H1 (cell line): ENCODE measurements around the gene NPM1. TPM values are rescaled to one million over a fixed set of nuclear protein-coding genes. Genes with fewer than 3 reads are reported as not detected.

Source experiments
- CTCF ChIA-PET: fragments of 300-600 bp; sonication (Branson Sonifier 250); formaldehyde crosslinking; loops from one replicate; lab custom pipeline; 2021; ENCODE audit not compliant: partially characterized antibody; lab: Charles Lee
- POLR2A ChIA-PET: fragments of 300-600 bp; sonication (Branson Sonifier 250); formaldehyde crosslinking; loops from one replicate; lab custom pipeline; 2021; ENCODE audit warnings: inconsistent platforms; ENCODE audit not compliant: partially characterized antibody; lab: Charles Lee
- DNase-seq, 2 experiments: peaks; one replicate each; pipeline versions ENCODE4 v3.0.0 to v3.0.0-alpha.2; 2010 to 2022; ENCODE audit warnings: low spot score in 2 of 2, low read depth in 1 of 2, mixed read lengths in 1 of 2
- FAIRE-seq: peaks from 2 replicates; lab custom pipeline; 2011; peaks lifted over from hg19 to GRCh38; lab: Jason Lieb, UNC
- H2AFZ ChIP-seq: 2 replicates; pipeline ENCODE4 v1.8.1; 2012; ENCODE audit warnings: low read length, inconsistent platforms
- H2AK5ac ChIP-seq: 2 replicates; pipeline ENCODE4 v1.6.1; 2013; ENCODE audit warnings: low read depth, low read length
- H2BK120ac ChIP-seq: replicated peaks from 2 replicates; pipeline ENCODE3; 2013; ENCODE audit warnings: low read depth, low read length, inconsistent platforms
- H2BK12ac ChIP-seq: 2 replicates; pipeline ENCODE4 v1.6.1; 2013; ENCODE audit warnings: low read depth, low read length
- H2BK15ac ChIP-seq: 2 replicates; pipeline ENCODE4 v1.6.1; 2013; ENCODE audit warnings: low read length
- H2BK20ac ChIP-seq: 2 replicates; pipeline ENCODE4 v1.6.1; 2013; ENCODE audit warnings: low read length
- H2BK5ac ChIP-seq: 2 replicates; pipeline ENCODE4 v1.6.1; 2013; ENCODE audit warnings: low read depth, low read length
- H3K14ac ChIP-seq: 2 replicates; pipeline ENCODE4 v1.6.1; 2013; ENCODE audit warnings: inconsistent platforms; ENCODE audit not compliant: insufficient read length
- H3K18ac ChIP-seq: 2 replicates; pipeline ENCODE4 v1.6.1; 2013; ENCODE audit warnings: low read length; ENCODE audit errors: extremely low read depth
- H3K23ac ChIP-seq: 2 replicates; pipeline ENCODE4 v1.6.1; 2013; ENCODE audit warnings: inconsistent platforms; ENCODE audit not compliant: insufficient read length
- H3K23me2 ChIP-seq: 2 replicates; pipeline ENCODE4 v1.6.1; 2013; ENCODE audit warnings: low read depth, low read length
- H3K27ac ChIP-seq: 2 replicates; pipeline ENCODE4 v1.6.1; 2011; ENCODE audit warnings: low read depth, low read length, inconsistent platforms
- H3K27me3 ChIP-seq, 4 experiments: replicated peaks in 1 of 4; 1 replicate in 1 of 4; 2 replicates in 3 of 4; pipeline versions ENCODE4 v1.6.1 to v1.8.1; 2011 to 2013; ENCODE audit warnings: low read length in 3 of 4, mild to moderate bottlenecking in 3 of 4, inconsistent platforms in 2 of 4, mixed read lengths in 2 of 4, moderate library complexity in 1 of 4; ENCODE audit not compliant: control insufficient read depth in 3 of 4, insufficient read depth in 3 of 4; ENCODE audit errors: extremely low read depth in 1 of 4
- H3K36me3 ChIP-seq, 4 experiments: 2 replicates each; pipeline versions ENCODE4 v1.6.1 to v1.8.1; 2011 to 2013; ENCODE audit warnings: mild to moderate bottlenecking in 4 of 4, low read length in 3 of 4, moderate library complexity in 2 of 4, control low read depth in 1 of 4, inconsistent platforms in 1 of 4; ENCODE audit not compliant: insufficient read depth in 4 of 4, control insufficient read depth in 2 of 4
- H3K4ac ChIP-seq: replicated peaks from 2 replicates; pipeline ENCODE3; 2013; ENCODE audit warnings: low read length, low read depth, mixed read lengths, inconsistent platforms; ENCODE audit not compliant: insufficient read length
- H3K4me1 ChIP-seq, 4 experiments: replicated peaks in 1 of 4; 1 replicate in 1 of 4; 2 replicates in 3 of 4; pipeline versions ENCODE4 v1.6.1 to v1.8.1; 2011 to 2013; ENCODE audit warnings: low read length in 3 of 4, inconsistent platforms in 2 of 4, mixed read lengths in 1 of 4; ENCODE audit not compliant: insufficient read depth in 4 of 4, control insufficient read depth in 3 of 4
- H3K4me2 ChIP-seq, 2 experiments: 2 replicates each; pipeline versions ENCODE4 v1.6.1 to v1.8.1; 2011 to 2013; ENCODE audit warnings: low read depth in 2 of 2, low read length in 2 of 2, control low read depth in 1 of 2, inconsistent platforms in 1 of 2, mild to moderate bottlenecking in 1 of 2; ENCODE audit not compliant: insufficient read depth in 1 of 2
- H3K4me3 ChIP-seq, 4 experiments: fragments of 200-600, 300-600 bp in 1 of 4; sonication (generic), shearing (Covaris generic), sonication (Bioruptor Twin) in 1 of 4; 2 replicates each; pipeline versions ENCODE4 v1.5.1 to v1.8.1; 2011 to 2016; ENCODE audit warnings: low read length in 4 of 4, low read depth in 3 of 4, control low read depth in 2 of 4, inconsistent platforms in 2 of 4, mild to moderate bottlenecking in 2 of 4, mixed read lengths in 1 of 4, moderate library complexity in 1 of 4; ENCODE audit not compliant: insufficient read depth in 2 of 4; ENCODE audit errors: extremely low read depth in 1 of 4
- H3K56ac ChIP-seq: replicated peaks from 2 replicates; pipeline ENCODE3; 2013; ENCODE audit warnings: low read depth, mild to moderate bottlenecking, mixed read lengths, low read length, inconsistent platforms; ENCODE audit not compliant: insufficient read length
- H3K79me1 ChIP-seq: 2 replicates; pipeline ENCODE4 v1.6.1; 2013; ENCODE audit warnings: low read depth, low read length, control low read depth
- H3K79me2 ChIP-seq, 2 experiments: 2 replicates each; pipeline versions ENCODE4 v1.6.1 to v1.8.1; 2012 to 2013; ENCODE audit warnings: low read length in 2 of 2, mild to moderate bottlenecking in 2 of 2, inconsistent platforms in 1 of 2; ENCODE audit not compliant: insufficient read depth in 2 of 2, control insufficient read depth in 1 of 2
- H3K9ac ChIP-seq, 4 experiments: replicated peaks in 1 of 4; 1 replicate in 1 of 4; 2 replicates in 3 of 4; pipeline versions ENCODE4 v1.6.1 to v1.8.1; 2011 to 2013; ENCODE audit warnings: low read depth in 3 of 4, low read length in 3 of 4, control low read depth in 2 of 4, mild to moderate bottlenecking in 2 of 4, moderate library complexity in 2 of 4, inconsistent platforms in 1 of 4; ENCODE audit errors: extremely low read depth in 1 of 4
- H3K9me3 ChIP-seq, 2 experiments: 2 replicates each; pipeline versions ENCODE4 v1.6.1 to v1.8.1; 2012 to 2013; ENCODE audit warnings: mild to moderate bottlenecking in 2 of 2, moderate library complexity in 2 of 2, control low read depth in 1 of 2, inconsistent platforms in 1 of 2, low read depth in 1 of 2, low read length in 1 of 2, mixed read lengths in 1 of 2; ENCODE audit not compliant: insufficient read depth in 2 of 2
- H4K20me1 ChIP-seq, 2 experiments: replicated peaks in 1 of 2; 2 replicates each; pipeline versions ENCODE3 to v1.8.1; 2011 to 2013; ENCODE audit warnings: inconsistent platforms in 2 of 2, low read length in 2 of 2, mild to moderate bottlenecking in 1 of 2; ENCODE audit not compliant: insufficient read depth in 2 of 2, control insufficient read depth in 1 of 2
- H4K5ac ChIP-seq: 2 replicates; pipeline ENCODE4 v1.6.1; 2013; ENCODE audit warnings: low read length, low read depth, mixed read lengths, inconsistent platforms; ENCODE audit not compliant: insufficient read length
- H4K8ac ChIP-seq: 2 replicates; pipeline ENCODE4 v1.8.0; 2013; ENCODE audit warnings: mild to moderate bottlenecking, moderate library complexity, low read length, inconsistent platforms; ENCODE audit not compliant: insufficient read depth; ENCODE audit errors: extremely low read depth
- H4K91ac ChIP-seq: replicated peaks from 2 replicates; pipeline ENCODE3; 2013; ENCODE audit warnings: low read length, mixed read lengths, inconsistent platforms; ENCODE audit not compliant: insufficient read length
- CBX8 ChIP-seq: fragments of 300-800, 300-1000 bp; sonication (generic); IDR thresholded peaks from 2 replicates; pipeline ENCODE4 v1.7.1; 2016; ENCODE audit warnings: low read depth, low read length, borderline replicate concordance
- GTF2F1 ChIP-seq: IDR thresholded peaks from 2 replicates; pipeline ENCODE4 v1.6.1; 2012; ENCODE audit warnings: low read depth, low read length, improper control_type of control experiment, borderline replicate concordance
- POLR2AphosphoS5 ChIP-seq: IDR thresholded peaks from 2 replicates; pipeline ENCODE4 v1.6.1; 2011; ENCODE audit warnings: low read depth, low read length
- YY1 ChIP-seq: IDR thresholded peaks from 2 replicates; pipeline ENCODE4 v1.6.1; 2011; ENCODE audit warnings: low read depth, mild to moderate bottlenecking, low read length
- whole genome bisulfite sequencing, 2 experiments: shearing (Covaris generic) in 1 of 2; methylation state at CpG; one replicate each; pipeline versions ENCODE4 v1.1.6 to v1.1.7; 2013 to 2015; ENCODE audit warnings: low lambda C conversion rate in 2 of 2, mixed read lengths in 2 of 2, inconsistent platforms in 1 of 2, low coverage in 1 of 2, missing lambda C conversion rate in 1 of 2; ENCODE audit not compliant: insufficient replicate concordance in 2 of 2, insufficient coverage in 1 of 2, insufficient read length in 1 of 2; ENCODE audit errors: extremely low coverage in 1 of 2, missing lambda C conversion rate in 1 of 2; 5-methylcytosine and 5-hydroxymethylcytosine counted together
- polyA plus RNA-seq, 7 experiments: library from polyadenylated mRNA; depleted of rRNA in 3 of 7; stranded (reverse) in 5 of 7; unstranded in 2 of 7; fragments of >200 nt in 5 of 7; fragments of 200-250 nt in 2 of 7; gene quantifications; 1 replicate in 5 of 7; 2 replicates in 1 of 7; 4 replicates in 1 of 7; pipeline versions ENCODE4 v1.2.1 to v1.2.3, GENCODE V29; 2011 to 2013; ENCODE audit warnings: missing spikeins in 2 of 7, mixed read lengths in 2 of 7
- total RNA-seq: library from RNA; stranded (reverse); fragmentation: NEBNext Ultra II Directional; extraction: Animal tissue kit (Norgen Biotek cat#: 25700); gene quantifications from 2 replicates; pipeline ENCODE4 v1.2.1, GENCODE V29; 2021

NPM1 gene
- total and polyA plus RNA-seq, 2 of the 8 experiments (the other 6 are each of a cell fraction or from before 2014, with no cell fraction given): 2,182 to 4,042 TPM

GRCh38 chr5:171388816-171389168, 1.1 kb downstream of the NPM1 start:
- Histone ChIP-seq H3K4me2 (peak overlapping the region; percentile 75 to 76), H2AFZ (no peak overlapping the region), H2AK5ac (peak overlapping the region; percentile 89; the same call in 1 of the 2 replicates), H3K23ac (no peak overlapping the region), H3K79me2 (peaks cover 60 to 69% of the 10 kb centered on the region in 2 experiments), H2BK15ac (no peak overlapping the region), H2BK120ac (no peak overlapping the region), H3K27me3 (no peaks in the 10 kb centered on the region), H3K18ac (peak overlapping the region; percentile 78; the same call in 1 of the 2 replicates), H4K20me1 (peaks cover 38 to 44% of the 10 kb centered on the region in 2 experiments), H2BK20ac (no peak overlapping the region), H4K91ac (peak overlapping the region; percentile 47), H2BK12ac (no peak overlapping the region; the same call in 1 of the 2 replicates), H3K56ac (peak overlapping the region; percentile 0), H4K5ac (no peak overlapping the region), H3K4ac (no peak overlapping the region), H3K23me2 (peaks cover 2% of the 10 kb centered on the region; the same call in 1 of the 2 replicates), H3K79me1 (no peaks in the 10 kb centered on the region), H3K27ac (peak overlapping the region; percentile 96), H2BK5ac (peak overlapping the region; percentile 75; the same call in 1 of the 2 replicates), H3K4me1 (peaks cover 3 to 13% (median 7%) of the 10 kb centered on the region in 4 experiments; a peak in 6 of 7 replicates), H3K9ac (peak overlapping the region; percentile 95 to 99 (median 98)), H3K14ac (no peak overlapping the region), H3K4me3 (peak overlapping the region; percentile 89 to 97 (median 92)), H4K8ac (no peak overlapping the region), H3K36me3 (peaks cover 19 to 54% (median 44%) of the 10 kb centered on the region in 4 experiments), H3K9me3 (no peaks in the 10 kb centered on the region)
- ChIA-PET CTCF (interaction anchor here (1.1 to 2.2 kb wide), 3 partner anchors 17 to 29 kb away, joined by 3 to 8 read pairs (median 3); no protein-coding TSS in a partner anchor), POLR2A (interaction anchor here (0.6 to 20.7 kb wide), 43 partner anchors 10 to 712 kb away, joined by 3 to 626 read pairs (median 4); partner anchors contain the start of gene FGF18)
- DNase-seq (no peak), FAIRE-seq (no peak)
- 1% methylated on average over 14 of the region's 14 CpGs; no CpG with 5 or more reads in 1 of the 2 experiments for WGBS, 2 experiments
- TF ChIP-seq YY1 (peak; percentile 33; the same call in 1 of the 2 replicates), POLR2AphosphoS5 (no peak), GTF2F1 (no peak), CBX8 (no peak)
